Adrenal gland (tissue), 5 donors: ENCODE data around the gene SPTB.

Experiments used
- POLR2A ChIP-seq, 2 donors: fragments of 450-650 bp; IDR thresholded peaks; one replicate each; pipeline ENCODE4 v1.6.1; 2017; ENCODE audit warnings: antibody characterized with exemption in 2 of 2, mild to moderate bottlenecking in 2 of 2, moderate library complexity in 1 of 2
- TF ChIP-seq, protein P1 (sequence below), 6 experiments: fragments of 450-650 bp in 4 of 6; fragments of 200-600 bp in 2 of 6; sonication (generic) in 1 of 6; IDR thresholded peaks; 1 replicate in 5 of 6; 2 replicates in 1 of 6; pipeline versions ENCODE4 v1.5.1 to v1.8.0; 2016 to 2021; ENCODE audit warnings: antibody characterized with exemption in 6 of 6, mild to moderate bottlenecking in 2 of 6, moderate library complexity in 1 of 6
- donor health status: DM: no; HTN: no; CAD: no.

DNA sequence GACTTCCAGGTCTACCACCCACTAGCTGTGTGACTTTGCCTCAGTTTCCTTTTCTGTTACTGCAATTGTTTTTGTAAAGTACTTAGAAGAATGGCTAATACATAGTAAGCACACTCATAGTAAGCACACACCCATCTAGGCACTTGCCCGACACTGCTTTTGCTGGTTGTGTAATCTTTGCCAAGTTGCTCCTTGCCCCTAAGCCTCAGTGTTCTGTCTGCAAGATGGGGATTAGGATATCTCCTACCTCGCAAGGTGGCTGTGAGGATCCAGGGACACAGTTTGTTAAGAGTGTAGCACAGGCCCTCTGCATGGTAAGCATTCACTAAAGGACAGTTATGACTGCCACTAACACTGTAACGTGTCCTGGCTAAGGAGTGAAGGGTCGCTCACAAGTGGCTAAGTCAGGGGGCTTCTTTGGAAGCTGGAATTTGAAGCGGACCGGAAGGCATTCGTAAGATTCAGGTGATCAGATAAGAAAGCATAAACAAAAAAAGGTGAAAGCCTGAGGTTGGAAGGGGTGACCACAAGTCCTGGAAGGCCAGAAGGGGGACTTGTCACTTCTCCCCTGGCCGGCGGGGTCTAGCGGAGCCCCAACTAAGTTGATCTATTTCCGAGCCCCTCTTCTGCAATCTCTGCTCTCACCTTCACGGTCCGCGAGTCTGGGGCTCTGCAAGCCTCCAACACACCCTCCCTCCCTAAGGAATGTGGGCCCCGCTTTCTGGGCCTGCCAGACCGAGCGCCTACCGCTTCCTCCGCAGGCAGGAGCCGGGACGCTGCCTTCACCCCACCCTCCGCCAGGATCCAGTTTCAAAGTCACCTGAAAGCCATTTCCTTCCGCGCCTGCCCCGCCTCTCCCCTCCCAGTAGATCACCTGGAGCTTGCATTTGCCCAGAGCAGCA lies 177.0 kb downstream of the SPTB start:
- TF ChIP-seq, protein P1, sequence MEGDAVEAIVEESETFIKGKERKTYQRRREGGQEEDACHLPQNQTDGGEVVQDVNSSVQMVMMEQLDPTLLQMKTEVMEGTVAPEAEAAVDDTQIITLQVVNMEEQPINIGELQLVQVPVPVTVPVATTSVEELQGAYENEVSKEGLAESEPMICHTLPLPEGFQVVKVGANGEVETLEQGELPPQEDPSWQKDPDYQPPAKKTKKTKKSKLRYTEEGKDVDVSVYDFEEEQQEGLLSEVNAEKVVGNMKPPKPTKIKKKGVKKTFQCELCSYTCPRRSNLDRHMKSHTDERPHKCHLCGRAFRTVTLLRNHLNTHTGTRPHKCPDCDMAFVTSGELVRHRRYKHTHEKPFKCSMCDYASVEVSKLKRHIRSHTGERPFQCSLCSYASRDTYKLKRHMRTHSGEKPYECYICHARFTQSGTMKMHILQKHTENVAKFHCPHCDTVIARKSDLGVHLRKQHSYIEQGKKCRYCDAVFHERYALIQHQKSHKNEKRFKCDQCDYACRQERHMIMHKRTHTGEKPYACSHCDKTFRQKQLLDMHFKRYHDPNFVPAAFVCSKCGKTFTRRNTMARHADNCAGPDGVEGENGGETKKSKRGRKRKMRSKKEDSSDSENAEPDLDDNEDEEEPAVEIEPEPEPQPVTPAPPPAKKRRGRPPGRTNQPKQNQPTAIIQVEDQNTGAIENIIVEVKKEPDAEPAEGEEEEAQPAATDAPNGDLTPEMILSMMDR (IDR thresholded peaks at IDR 0.05) = no peak
- TF ChIP-seq POLR2A (IDR thresholded peaks at IDR 0.05) = no peak
